Measurements from ENCODE around the gene CFAP46.
"Not testable (repeated sequence)": the region's sequence is repeated elsewhere in the genome, so short reads cannot be mapped to it uniquely, and the experiment has no call there.

The CFAP46 gene

GRCh38 chr10:132776186-132776585, 166.2 kb downstream of the CFAP46 start:
- no peak overlapping the region for H3K4me3 Mint-ChIP-seq
- ATAC-seq = no peak

DNA sequence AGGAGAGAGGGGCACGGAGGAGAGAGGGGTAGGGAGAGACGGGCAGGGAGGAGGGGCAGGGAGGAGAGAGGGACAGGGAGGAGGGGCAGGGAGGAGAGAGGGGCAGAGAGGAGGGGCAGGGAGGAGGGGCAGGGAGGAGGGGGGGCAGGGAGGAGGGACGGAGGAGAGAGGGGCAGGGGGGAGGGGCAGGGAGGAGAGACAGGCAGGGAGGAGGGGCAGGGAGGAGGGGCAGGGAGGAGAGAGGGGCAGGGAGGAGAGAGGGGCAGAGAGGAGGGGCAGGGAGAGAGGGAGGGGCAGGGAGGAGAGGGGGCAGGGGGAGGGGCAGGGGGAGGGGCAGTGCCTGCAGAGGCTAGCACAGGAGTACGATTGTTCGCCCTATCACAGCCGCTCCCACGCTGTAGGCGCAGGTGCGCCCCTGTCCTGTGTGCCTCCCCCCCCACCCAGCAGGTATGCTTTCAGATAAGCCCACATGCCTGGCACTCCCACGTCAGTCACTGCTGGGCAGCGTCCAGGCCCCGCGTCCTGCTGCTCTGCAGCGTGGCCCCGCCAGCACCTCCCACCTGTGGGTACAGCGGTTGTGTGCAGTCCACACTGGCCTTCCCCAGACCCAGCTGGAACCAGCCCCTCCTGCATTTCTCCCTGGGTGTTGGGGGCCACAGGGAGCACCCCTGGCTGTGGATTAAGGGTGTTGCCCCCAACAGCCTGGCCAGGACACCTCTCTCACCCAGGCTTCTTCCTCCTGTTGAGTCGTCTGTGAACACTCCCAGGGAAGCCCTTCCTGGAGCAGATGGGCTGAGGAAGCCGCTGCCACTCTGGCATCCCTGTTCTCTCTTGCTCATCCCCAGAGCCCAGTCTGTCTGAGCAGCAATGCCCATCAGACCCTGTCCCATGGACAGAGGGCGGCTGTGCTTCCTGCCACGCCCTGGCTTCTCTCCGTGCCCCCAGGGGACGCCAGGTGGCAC, 167.2 kb downstream of the CFAP46 start:
- Mint-ChIP-seq H3K4me3 (no peak overlapping the region), H3K36me3 (ENCODE audit: low read depth) (peaks cover 12% of the 10 kb centered on the region), H3K27me3 (no peaks in the 10 kb centered on the region), H3K4me1 (no peaks in the 10 kb centered on the region), H3K27ac (no peak overlapping the region), H3K9me3 (no peaks in the 10 kb centered on the region)
- ATAC-seq (peak; percentile 21), DNase-seq (no peak)

More at GRCh38 chr10:132776186-132776585, 166.2 kb downstream of the CFAP46 start:
- Mint-ChIP-seq H3K9me3 (no peaks in the 10 kb centered on the region), H3K4me1 (no peaks in the 10 kb centered on the region), H3K27ac (no peak overlapping the region), H3K27me3 (no peaks in the 10 kb centered on the region), H3K36me3 (ENCODE audit: low read depth) (peaks cover 13% of the 10 kb centered on the region)
- DNase-seq = no peak

- H3K27ac Mint-ChIP-seq = no peak overlapping the region
These were observed 168.0 kb downstream of the CFAP46 start for GRCh38 chr10:132774181-132774901.

GRCh38 chr10:132772816-132773215, 169.6 kb downstream of the CFAP46 start:
- H3K4me1 Mint-ChIP-seq; H3K4me3 Mint-ChIP-seq; H3K27me3 Mint-ChIP-seq; H3K9me3 Mint-ChIP-seq; H3K27ac Mint-ChIP-seq; DNase-seq; ATAC-seq; H3K36me3 Mint-ChIP-seq (ENCODE audit: low read depth): not testable (repeated sequence)

More at GRCh38 chr10:132774181-132774901, 168.0 kb downstream of the CFAP46 start:
- DNase-seq = no peak
- no peaks in the 10 kb centered on the region for H3K27me3 Mint-ChIP-seq
- no peaks in the 10 kb centered on the region for H3K9me3 Mint-ChIP-seq
- no peaks in the 10 kb centered on the region for H3K4me1 Mint-ChIP-seq
- peaks cover 7% of the 10 kb centered on the region for H3K36me3 Mint-ChIP-seq (ENCODE audit: low read depth)
- H3K4me3 Mint-ChIP-seq = no peak overlapping the region
- ATAC-seq = no peak

DNA sequence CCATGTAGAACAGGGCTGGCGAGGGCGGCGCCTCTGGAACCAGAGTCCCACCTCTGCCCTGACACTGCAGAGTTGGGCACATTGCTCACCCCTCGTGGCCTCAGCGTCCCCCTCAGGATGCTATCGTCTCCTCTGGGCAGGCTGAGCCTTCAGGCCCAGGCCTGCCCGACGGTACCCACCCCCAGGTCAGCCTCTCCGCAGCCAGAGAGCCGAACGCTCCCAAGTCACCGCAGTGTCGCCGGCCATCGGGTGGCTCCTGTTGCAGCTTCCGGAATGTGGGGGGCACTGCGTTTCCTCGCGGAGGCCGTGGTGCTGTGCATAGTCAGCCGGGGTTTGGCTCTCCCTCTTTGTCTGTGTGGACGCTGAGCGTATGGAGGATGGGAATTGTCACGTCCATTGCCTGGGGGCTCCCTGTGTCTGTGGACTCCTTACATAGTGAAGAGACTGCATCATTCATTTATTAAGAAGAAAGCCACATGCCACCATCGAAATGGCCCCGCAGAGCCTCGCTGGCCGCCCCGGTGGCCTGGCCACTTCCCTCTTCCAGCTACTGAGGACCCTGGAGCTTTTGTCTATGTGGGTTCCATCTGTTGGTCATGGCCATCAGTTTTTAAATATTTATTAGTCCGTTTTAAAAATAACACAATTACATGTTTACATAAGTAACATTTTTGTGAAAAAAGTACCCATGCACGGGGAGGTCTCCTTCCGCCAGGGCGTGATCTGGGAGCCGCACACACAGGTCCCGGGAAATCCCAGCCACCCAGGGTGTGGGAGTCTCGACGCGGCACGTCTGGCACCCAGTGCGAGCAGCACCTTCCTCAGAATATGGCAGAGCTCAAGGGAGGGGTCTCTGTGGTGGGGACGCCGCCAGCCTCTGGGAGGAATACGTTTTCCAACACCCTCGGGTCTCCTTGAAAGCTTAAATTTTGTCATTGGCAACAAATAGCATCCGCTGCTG, 172.0 kb downstream of the CFAP46 start:
- H3K36me3 Mint-ChIP-seq (ENCODE audit: low read depth) = peaks cover 12% of the 10 kb centered on the region
- H3K9me3 Mint-ChIP-seq = no peaks in the 10 kb centered on the region
- H3K27me3 Mint-ChIP-seq = no peaks in the 10 kb centered on the region
- H3K27ac Mint-ChIP-seq = no peak overlapping the region
- ATAC-seq (no peak), DNase-seq (no peak)
- no peaks in the 10 kb centered on the region for H3K4me1 Mint-ChIP-seq
- H3K4me3 Mint-ChIP-seq = no peak overlapping the region

GRCh38 chr10:132768346-132769248, 173.8 kb downstream of the CFAP46 start:
- no peaks in the 10 kb centered on the region for H3K27me3 Mint-ChIP-seq
- no peak overlapping the region for H3K4me3 Mint-ChIP-seq
- H3K4me1 Mint-ChIP-seq = no peaks in the 10 kb centered on the region
- peaks cover 12% of the 10 kb centered on the region for H3K36me3 Mint-ChIP-seq (ENCODE audit: low read depth)
- DNase-seq (no peak), ATAC-seq (no peak)
- H3K9me3 Mint-ChIP-seq = no peaks in the 10 kb centered on the region
- H3K27ac Mint-ChIP-seq = no peak overlapping the region

DNA sequence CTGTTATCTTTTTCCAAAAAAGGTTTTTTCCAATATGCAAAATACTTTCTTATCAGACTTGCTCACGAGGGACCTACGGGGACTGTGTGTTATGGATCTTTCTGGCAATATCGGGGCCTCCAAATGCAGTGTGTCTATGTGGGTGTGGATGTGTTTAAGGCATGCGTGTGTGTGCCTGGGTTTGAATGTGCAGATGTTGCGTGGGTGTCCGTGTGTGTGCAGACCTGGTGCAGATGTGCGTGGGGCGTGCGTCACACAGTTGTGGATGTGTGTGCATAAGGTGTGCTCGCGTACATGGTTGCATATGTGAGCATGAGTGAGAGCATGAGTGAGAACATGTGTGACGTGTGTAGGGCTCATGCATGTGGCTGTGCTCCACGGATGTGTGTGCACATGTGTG, 176.1 kb downstream of the CFAP46 start:
- no peaks in the 10 kb centered on the region for H3K27me3 Mint-ChIP-seq
- no peak for DNase-seq
- peaks cover 8% of the 10 kb centered on the region for H3K36me3 Mint-ChIP-seq (ENCODE audit: low read depth)
- no peak overlapping the region for H3K4me3 Mint-ChIP-seq
- peaks cover 9% of the 10 kb centered on the region for H3K4me1 Mint-ChIP-seq
- no peaks in the 10 kb centered on the region for H3K9me3 Mint-ChIP-seq
- no peak overlapping the region for H3K27ac Mint-ChIP-seq
- ATAC-seq = no peak

GRCh38 chr10:132765435-132765834, 176.9 kb downstream of the CFAP46 start:
- Mint-ChIP-seq H3K4me1 (peaks cover 9% of the 10 kb centered on the region), H3K9me3 (no peaks in the 10 kb centered on the region), H3K4me3 (no peak overlapping the region), H3K27me3 (no peaks in the 10 kb centered on the region), H3K36me3 (ENCODE audit: low read depth) (peaks cover 8% of the 10 kb centered on the region), H3K27ac (no peak overlapping the region)
- DNase-seq (no peak), ATAC-seq (no peak)

DNA sequence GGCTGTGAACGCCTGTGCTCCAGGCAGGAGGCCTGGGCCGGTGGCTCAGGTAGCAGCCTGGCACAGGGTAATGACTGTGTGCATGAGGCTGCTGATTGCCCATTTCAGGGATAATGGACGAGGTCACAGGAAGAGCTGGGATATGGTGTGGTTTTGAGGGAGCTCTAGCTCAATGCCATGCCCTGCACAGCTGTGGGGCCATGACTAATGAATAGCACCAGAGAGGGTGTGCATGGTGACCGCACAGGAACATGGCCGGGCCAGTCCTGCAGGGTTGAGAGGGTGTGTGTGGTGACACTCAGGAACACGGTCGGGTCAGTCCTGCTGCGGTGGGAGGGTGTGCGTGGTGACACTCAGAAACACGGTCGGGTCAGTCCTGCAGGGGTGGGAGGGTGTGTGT, 178.3 kb downstream of the CFAP46 start:
- no peaks in the 10 kb centered on the region for H3K9me3 Mint-ChIP-seq
- H3K36me3 Mint-ChIP-seq (ENCODE audit: low read depth) = peaks cover 8% of the 10 kb centered on the region
- H3K4me3 Mint-ChIP-seq = no peak overlapping the region
- no peak for DNase-seq
- H3K27me3 Mint-ChIP-seq = no peaks in the 10 kb centered on the region
- ATAC-seq = no peak
- peaks cover 9% of the 10 kb centered on the region for H3K4me1 Mint-ChIP-seq
- H3K27ac Mint-ChIP-seq = no peak overlapping the region

GRCh38 chr10:132763545-132763944, 178.8 kb downstream of the CFAP46 start:
- H3K27me3 Mint-ChIP-seq = no peaks in the 10 kb centered on the region
- H3K4me3 Mint-ChIP-seq = no peak overlapping the region
- peaks cover 9% of the 10 kb centered on the region for H3K4me1 Mint-ChIP-seq
- peaks cover 5% of the 10 kb centered on the region for H3K36me3 Mint-ChIP-seq (ENCODE audit: low read depth)
- no peaks in the 10 kb centered on the region for H3K9me3 Mint-ChIP-seq
- no peak overlapping the region for H3K27ac Mint-ChIP-seq
- ATAC-seq (no peak), DNase-seq (no peak)

- Mint-ChIP-seq H3K9me3 (no peaks in the 10 kb centered on the region), H3K27me3 (no peaks in the 10 kb centered on the region), H3K4me3 (no peak overlapping the region), H3K4me1 (peaks cover 9% of the 10 kb centered on the region), H3K36me3 (ENCODE audit: low read depth) (peaks cover 4% of the 10 kb centered on the region), H3K27ac (no peak overlapping the region)
- DNase-seq (no peak), ATAC-seq (no peak)
These were observed 180.1 kb downstream of the CFAP46 start for GRCh38 chr10:132762267-132762666.

GRCh38 chr10:132761395-132762060, 180.8 kb downstream of the CFAP46 start:
- DNase-seq = no peak
- Mint-ChIP-seq H3K4me3 (no peak overlapping the region), H3K27me3 (no peaks in the 10 kb centered on the region), H3K9me3 (no peaks in the 10 kb centered on the region), H3K36me3 (ENCODE audit: low read depth) (peaks cover 4% of the 10 kb centered on the region), H3K4me1 (peaks cover 9% of the 10 kb centered on the region), H3K27ac (no peak overlapping the region)
- ATAC-seq = no peak

DNA sequence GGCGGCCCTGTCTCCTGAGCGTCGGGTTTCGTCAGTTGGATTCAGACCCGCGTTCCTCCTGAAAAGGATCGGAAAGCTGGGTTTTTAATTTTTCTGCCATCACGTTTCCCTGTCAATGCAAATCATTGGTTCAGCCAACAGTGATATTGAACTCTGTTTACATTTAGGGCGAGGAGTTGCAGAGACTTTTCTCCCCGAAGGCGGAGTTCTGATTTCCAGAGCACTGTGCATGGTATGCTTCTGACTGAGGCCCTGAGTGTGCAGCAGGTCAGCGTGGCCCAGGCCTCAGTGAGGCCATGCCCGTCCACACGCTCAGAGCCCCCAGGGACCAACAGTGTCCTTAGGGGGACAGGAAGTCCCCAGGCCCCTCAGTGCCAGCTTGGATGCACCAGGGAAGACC, 183.5 kb downstream of the CFAP46 start:
- H3K27ac Mint-ChIP-seq = no peak overlapping the region
- peaks cover 7% of the 10 kb centered on the region for H3K9me3 Mint-ChIP-seq
- H3K4me3 Mint-ChIP-seq = no peak overlapping the region
- ATAC-seq = no peak
- H3K36me3 Mint-ChIP-seq (ENCODE audit: low read depth) = peaks cover 16% of the 10 kb centered on the region
- no peak for DNase-seq
- H3K27me3 Mint-ChIP-seq = no peaks in the 10 kb centered on the region
- peaks cover 9% of the 10 kb centered on the region for H3K4me1 Mint-ChIP-seq
